GM12872 (cell line): ENCODE results near the gene BLID.

Experiments
- CTCF ChIP-seq: IDR thresholded peaks from 3 replicates; pipeline ENCODE4 v1.5.1; 2011; ENCODE audit warnings: low read depth, mild to moderate bottlenecking, low read length, moderate library complexity; ENCODE audit not compliant: insufficient read depth

The BLID gene

GRCh38 chr11:122123263-122123929, 7.4 kb upstream of the BLID start:
- TF ChIP-seq CTCF = no peak

- no peak for TF ChIP-seq CTCF
Measured at GRCh38 chr11:122122179-122122578, 6.2 kb upstream of the BLID start.

DNA sequence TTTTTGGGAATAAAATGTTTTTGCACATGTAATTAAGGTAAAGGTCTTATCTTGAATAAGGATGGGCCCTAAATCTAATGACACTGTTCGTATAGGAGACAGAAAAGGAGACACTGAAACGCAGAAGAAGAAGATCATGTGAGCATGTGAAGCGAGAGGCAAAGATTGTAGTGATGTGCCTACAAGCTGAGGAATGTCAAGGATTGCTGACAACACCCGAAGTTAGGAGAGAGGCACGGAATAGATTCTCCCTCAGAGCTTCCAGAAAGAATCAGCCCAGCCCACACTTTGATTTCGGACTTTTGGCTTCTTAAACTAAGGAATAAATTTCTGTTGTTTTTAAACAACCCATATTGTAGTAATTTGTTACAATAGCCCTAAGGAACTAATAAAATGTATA, 4.1 kb upstream of the BLID start:
- TF ChIP-seq CTCF = no peak

DNA sequence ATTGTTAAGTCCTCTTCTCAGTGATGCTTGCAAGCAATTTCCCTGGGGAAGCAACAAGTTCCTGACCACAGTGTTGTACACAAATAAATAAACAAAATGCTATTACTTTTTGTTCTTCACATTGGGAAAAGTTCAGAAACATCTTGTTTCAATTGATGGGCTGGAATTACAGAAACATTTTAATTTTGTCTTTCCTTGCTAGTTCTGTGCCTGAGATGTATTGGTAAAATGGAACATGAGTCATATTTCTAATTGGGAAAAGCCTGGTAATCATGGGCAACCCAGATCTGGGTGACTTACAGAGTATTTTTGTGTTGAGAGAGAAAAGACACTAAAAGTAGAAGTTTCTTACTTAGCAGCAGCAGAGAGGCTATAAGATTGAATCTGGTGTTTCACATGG, 576 bp upstream of the BLID start:
- no peak for TF ChIP-seq CTCF

DNA sequence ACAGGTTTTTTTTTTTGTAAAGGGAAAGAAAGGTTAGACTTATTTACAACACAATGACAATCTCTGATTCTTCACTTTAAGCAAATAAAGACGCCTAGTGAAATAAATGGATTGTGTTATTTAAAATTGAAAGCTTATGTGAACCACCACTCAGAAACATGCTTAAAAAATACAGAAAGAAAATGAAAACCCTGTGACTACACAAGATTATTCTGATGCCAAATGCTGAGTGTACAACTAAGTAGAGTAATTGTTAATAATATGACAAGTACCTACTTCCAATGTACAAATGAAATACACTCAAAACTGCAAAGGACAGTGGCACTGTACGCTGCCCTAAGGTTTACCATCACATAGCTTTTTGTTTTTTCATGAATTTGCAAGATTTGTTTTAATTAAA, 1.0 kb downstream of the BLID start:
- TF ChIP-seq CTCF = no peak

- TF ChIP-seq CTCF = no peak
Measured at GRCh38 chr11:122113836-122114825, 1.9 kb downstream of the BLID start.
